Measurements from ENCODE around the gene RAB41.
"Not testable (repeated sequence)": the region's sequence is repeated elsewhere in the genome, so short reads cannot be mapped to it uniquely, and the experiment has no call there.

Gene RAB41

DNA sequence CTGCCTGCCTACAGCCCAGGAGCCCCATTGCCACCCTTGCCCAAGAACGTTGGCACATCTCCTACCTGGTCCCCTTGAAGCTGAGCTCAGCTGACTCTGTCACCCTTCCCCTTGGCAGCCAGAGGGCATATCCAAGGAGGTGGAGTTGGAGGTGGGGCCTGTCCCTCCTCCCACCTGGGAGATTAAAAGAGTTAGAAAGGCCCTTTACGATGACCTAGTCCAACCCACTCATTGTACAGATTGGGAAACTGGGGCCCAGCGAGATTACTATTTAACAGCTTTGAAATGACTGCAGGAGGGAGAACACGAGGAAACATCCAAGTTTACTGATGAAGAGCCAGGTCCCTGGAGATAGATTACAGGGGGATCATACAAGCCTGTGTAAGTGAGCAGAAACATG is 21.9 kb upstream of the RAB41 start, which contains the start of gene P2RY4:
P2RY4 (minus strand) TSS at position 101 of the 400 bp plus-strand sequence. CDS start 580 bp downstream, outside the sequence.
- no peaks in the 10 kb centered on the region for H3K79me2 ChIP-seq (ENCODE audit: low read length)
- no peaks in the 10 kb centered on the region for H4K20me1 ChIP-seq (ENCODE audit: insufficient read depth, low read length)
- TF ChIP-seq, protein P1, sequence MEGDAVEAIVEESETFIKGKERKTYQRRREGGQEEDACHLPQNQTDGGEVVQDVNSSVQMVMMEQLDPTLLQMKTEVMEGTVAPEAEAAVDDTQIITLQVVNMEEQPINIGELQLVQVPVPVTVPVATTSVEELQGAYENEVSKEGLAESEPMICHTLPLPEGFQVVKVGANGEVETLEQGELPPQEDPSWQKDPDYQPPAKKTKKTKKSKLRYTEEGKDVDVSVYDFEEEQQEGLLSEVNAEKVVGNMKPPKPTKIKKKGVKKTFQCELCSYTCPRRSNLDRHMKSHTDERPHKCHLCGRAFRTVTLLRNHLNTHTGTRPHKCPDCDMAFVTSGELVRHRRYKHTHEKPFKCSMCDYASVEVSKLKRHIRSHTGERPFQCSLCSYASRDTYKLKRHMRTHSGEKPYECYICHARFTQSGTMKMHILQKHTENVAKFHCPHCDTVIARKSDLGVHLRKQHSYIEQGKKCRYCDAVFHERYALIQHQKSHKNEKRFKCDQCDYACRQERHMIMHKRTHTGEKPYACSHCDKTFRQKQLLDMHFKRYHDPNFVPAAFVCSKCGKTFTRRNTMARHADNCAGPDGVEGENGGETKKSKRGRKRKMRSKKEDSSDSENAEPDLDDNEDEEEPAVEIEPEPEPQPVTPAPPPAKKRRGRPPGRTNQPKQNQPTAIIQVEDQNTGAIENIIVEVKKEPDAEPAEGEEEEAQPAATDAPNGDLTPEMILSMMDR (IDR thresholded peaks at IDR 0.05; ENCODE audit: low read depth, low read length): no peak
- no peak for TF ChIP-seq EZH2phosphoT487 (IDR thresholded peaks at IDR 0.05; ENCODE audit: low read depth)
- no peaks in the 10 kb centered on the region for H3K36me3 ChIP-seq (replicated peaks; ENCODE audit: low read depth, low read length)
- no peaks in the 10 kb centered on the region for H3K9me3 ChIP-seq (ENCODE audit: insufficient read depth, low read length)
- no peak within 1 kb of the TSS for H2AFZ ChIP-seq (ENCODE audit: low read depth, low read length)
- H3K27ac ChIP-seq (ENCODE audit: low read length): no peak within 1 kb of the TSS
- no peaks in the 10 kb centered on the region; the same call in 1 of the 2 replicates for H3K4me1 ChIP-seq (ENCODE audit: low read length)
- H3K4me2 ChIP-seq (ENCODE audit: low read length): no peak within 1 kb of the TSS
- no peaks in the 10 kb centered on the region for H3K27me3 ChIP-seq (ENCODE audit: low read depth, low read length)
- no peak within 1 kb of the TSS for H3K9ac ChIP-seq (ENCODE audit: low read length)
- no peak within 1 kb of the TSS for H3K4me3 ChIP-seq (ENCODE audit: low read length)

GRCh38 chrX:70262952-70263567 is 18.9 kb upstream of the RAB41 start:
- no peak overlapping the region for H3K9ac ChIP-seq (ENCODE audit: low read length)
- no peaks in the 10 kb centered on the region for H3K27me3 ChIP-seq (ENCODE audit: low read depth, low read length)

DNA sequence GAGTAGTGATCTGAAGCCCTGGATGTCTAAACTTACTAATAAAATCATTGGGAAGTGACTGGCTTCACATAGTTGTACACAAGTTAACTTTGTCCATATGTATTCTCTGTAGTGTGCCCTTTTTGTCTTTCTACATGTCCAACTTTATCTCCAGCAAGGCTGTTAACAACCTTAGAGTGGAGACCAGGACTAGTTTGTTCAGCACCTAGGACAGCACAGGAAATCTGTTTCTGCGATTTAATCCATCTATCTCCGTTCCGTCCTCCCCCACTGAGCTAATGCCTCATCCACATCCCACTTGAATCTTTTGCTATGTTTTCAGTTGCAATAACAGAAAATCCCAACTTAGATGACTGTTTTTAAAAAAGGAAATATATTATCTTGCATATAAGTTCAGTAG is 17.2 kb upstream of the RAB41 start:
- TF ChIP-seq, protein P1 (IDR thresholded peaks at IDR 0.05; ENCODE audit: low read depth, low read length): no peak
- TF ChIP-seq EZH2phosphoT487 (IDR thresholded peaks at IDR 0.05; ENCODE audit: low read depth): no peak
- no peaks in the 10 kb centered on the region for H3K36me3 ChIP-seq (replicated peaks; ENCODE audit: low read depth, low read length)
- no peaks in the 10 kb centered on the region for H3K9me3 ChIP-seq (ENCODE audit: insufficient read depth, low read length)
- no peaks in the 10 kb centered on the region for H3K4me1 ChIP-seq (ENCODE audit: low read length)
- H2AFZ ChIP-seq (ENCODE audit: low read depth, low read length): no peak overlapping the region
- H3K4me3 ChIP-seq (ENCODE audit: low read length): no peak overlapping the region
- no peak overlapping the region for H3K4me2 ChIP-seq (ENCODE audit: low read length)
- no peak overlapping the region for H3K9ac ChIP-seq (ENCODE audit: low read length)
- H3K79me2 ChIP-seq (ENCODE audit: low read length): no peaks in the 10 kb centered on the region
- no peaks in the 10 kb centered on the region for H3K27me3 ChIP-seq (ENCODE audit: low read depth, low read length)
- H4K20me1 ChIP-seq (ENCODE audit: insufficient read depth, low read length): no peaks in the 10 kb centered on the region
- no peak overlapping the region for H3K27ac ChIP-seq (ENCODE audit: low read length)

More at GRCh38 chrX:70262952-70263567, 18.9 kb upstream of the RAB41 start:
- H3K4me2 ChIP-seq (ENCODE audit: low read length): no peak overlapping the region
- no peaks in the 10 kb centered on the region for H4K20me1 ChIP-seq (ENCODE audit: insufficient read depth, low read length)
- no peak for TF ChIP-seq EZH2phosphoT487 (IDR thresholded peaks at IDR 0.05; ENCODE audit: low read depth)
- TF ChIP-seq, protein P1 (IDR thresholded peaks at IDR 0.05; ENCODE audit: low read depth, low read length): peak; percentile 52
- H3K36me3 ChIP-seq (replicated peaks; ENCODE audit: low read depth, low read length): no peaks in the 10 kb centered on the region
- H3K9me3 ChIP-seq (ENCODE audit: insufficient read depth, low read length): no peaks in the 10 kb centered on the region
- H3K4me1 ChIP-seq (ENCODE audit: low read length): no peaks in the 10 kb centered on the region; the same call in 1 of the 2 replicates
- H2AFZ ChIP-seq (ENCODE audit: low read depth, low read length): no peak overlapping the region
- H3K79me2 ChIP-seq (ENCODE audit: low read length): no peaks in the 10 kb centered on the region
- H3K27ac ChIP-seq (ENCODE audit: low read length): no peak overlapping the region
- H3K4me3 ChIP-seq (ENCODE audit: low read length): no peak overlapping the region

DNA sequence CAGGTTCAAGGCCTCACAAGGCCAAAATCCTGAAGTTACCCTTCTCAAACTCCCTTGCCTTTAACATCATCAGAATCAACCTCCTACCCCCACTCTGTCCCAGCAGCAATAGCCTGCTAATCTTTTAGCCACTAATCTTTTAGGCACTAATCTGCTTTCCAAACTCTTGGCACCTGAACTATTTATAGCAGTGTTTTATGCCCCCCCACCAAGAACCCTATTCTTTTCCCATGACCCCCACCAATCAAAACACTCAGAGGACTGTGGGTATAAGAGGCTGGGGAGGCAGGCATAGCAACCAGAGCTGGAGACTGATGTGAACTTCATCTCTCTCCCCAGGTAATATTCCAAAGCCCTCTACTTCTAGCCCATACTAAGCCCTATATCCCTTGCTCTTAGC is 13.9 kb upstream of the RAB41 start, which contains the start of gene ARR3:
ARR3 (plus strand) TSS at position 301 of the 400 bp plus-strand sequence. CDS start 1,052 bp downstream, outside the sequence.
- Histone ChIP-seq H4K20me1 (ENCODE audit: insufficient read depth, low read length) (no peaks in the 10 kb centered on the region), H3K4me1 (ENCODE audit: low read length) (no peaks in the 10 kb centered on the region), H3K4me2 (ENCODE audit: low read length) (no peak within 1 kb of the TSS), H3K27ac (ENCODE audit: low read length) (no peak within 1 kb of the TSS), H2AFZ (ENCODE audit: low read depth, low read length) (no peak within 1 kb of the TSS), H3K27me3 (ENCODE audit: low read depth, low read length) (no peaks in the 10 kb centered on the region), H3K4me3 (ENCODE audit: low read length) (no peak within 1 kb of the TSS), H3K79me2 (ENCODE audit: low read length) (no peaks in the 10 kb centered on the region), H3K36me3 (replicated peaks; ENCODE audit: low read depth, low read length) (no peaks in the 10 kb centered on the region), H3K9me3 (ENCODE audit: insufficient read depth, low read length) (no peaks in the 10 kb centered on the region), H3K9ac (ENCODE audit: low read length) (no peak within 1 kb of the TSS)
- TF ChIP-seq, protein P1 (IDR thresholded peaks at IDR 0.05; ENCODE audit: low read depth, low read length): no peak
- TF ChIP-seq EZH2phosphoT487 (IDR thresholded peaks at IDR 0.05; ENCODE audit: low read depth): no peak

- not testable (repeated sequence) for H3K9me3 ChIP-seq (ENCODE audit: insufficient read depth, low read length); H3K27me3 ChIP-seq (ENCODE audit: low read depth, low read length); H3K9ac ChIP-seq (ENCODE audit: low read length)
Observed at GRCh38 chrX:70274029-70274428, 7.9 kb upstream of the RAB41 start.

More at GRCh38 chrX:70274029-70274428, 7.9 kb upstream of the RAB41 start:
- H3K4me1 ChIP-seq (ENCODE audit: low read length); H4K20me1 ChIP-seq (ENCODE audit: insufficient read depth, low read length); H2AFZ ChIP-seq (ENCODE audit: low read depth, low read length); H3K27ac ChIP-seq (ENCODE audit: low read length); H3K4me3 ChIP-seq (ENCODE audit: low read length); H3K4me2 ChIP-seq (ENCODE audit: low read length); H3K36me3 ChIP-seq (replicated peaks; ENCODE audit: low read depth, low read length); H3K79me2 ChIP-seq (ENCODE audit: low read length): not testable (repeated sequence)
